Measurements from ENCODE around the gene GLDN. TPM values are rescaled to one million over a fixed set of nuclear protein-coding genes. Genes with fewer than 3 reads are reported as not detected.

The GLDN gene
- total RNA-seq, 4 donors from 2014 or later = 0.48 to 3.7 (median 2.6) TPM; not detected in 1

- Histone ChIP-seq H3K4me3 (no peak overlapping the region), H3K4me1 (no peaks in the 10 kb centered on the region), H3K27me3 (no peaks in the 10 kb centered on the region), H3K27ac (no peak overlapping the region), H3K36me3 (no peaks in the 10 kb centered on the region), H3K9me3 (no peaks in the 10 kb centered on the region)
- in situ Hi-C loops (cut with MboI; ENCODE audit: low pct_ligation_motif_present in 1 of 4, low pct_unique_long_range_greater_than_20kb in 1 of 4, low sequenced_read_pairs in 3 of 4) = no loop called here
- intact Hi-C loops (cut with DNase I; ENCODE audit: low total_unique reads) = no loop called here
- WGBS, 2 donors (ENCODE audit: low coverage in 1 of 2) = 72 to 81% methylated on average over 4 to 10 of the region's 10 CpGs
- TF ChIP-seq POLR2A (IDR thresholded peaks at IDR 0.05) = no peak
- TF ChIP-seq POLR2AphosphoS5 (IDR thresholded peaks at IDR 0.05) = no peak
- no peak for TF ChIP-seq EP300 (IDR thresholded peaks at IDR 0.05; ENCODE audit: low read depth)
- DNase-seq = no peak
Observed at GRCh38 chr15:51314391-51315337, 26.8 kb upstream of the GLDN start.

GRCh38 chr15:51315726-51316125 is 25.7 kb upstream of the GLDN start:
- H3K27me3 ChIP-seq = no peaks in the 10 kb centered on the region
- TF ChIP-seq POLR2AphosphoS5 (IDR thresholded peaks at IDR 0.05) (no peak), POLR2A (IDR thresholded peaks at IDR 0.05) (no peak), EP300 (IDR thresholded peaks at IDR 0.05; ENCODE audit: low read depth) (no peak)
- TF ChIP-seq, protein P1, sequence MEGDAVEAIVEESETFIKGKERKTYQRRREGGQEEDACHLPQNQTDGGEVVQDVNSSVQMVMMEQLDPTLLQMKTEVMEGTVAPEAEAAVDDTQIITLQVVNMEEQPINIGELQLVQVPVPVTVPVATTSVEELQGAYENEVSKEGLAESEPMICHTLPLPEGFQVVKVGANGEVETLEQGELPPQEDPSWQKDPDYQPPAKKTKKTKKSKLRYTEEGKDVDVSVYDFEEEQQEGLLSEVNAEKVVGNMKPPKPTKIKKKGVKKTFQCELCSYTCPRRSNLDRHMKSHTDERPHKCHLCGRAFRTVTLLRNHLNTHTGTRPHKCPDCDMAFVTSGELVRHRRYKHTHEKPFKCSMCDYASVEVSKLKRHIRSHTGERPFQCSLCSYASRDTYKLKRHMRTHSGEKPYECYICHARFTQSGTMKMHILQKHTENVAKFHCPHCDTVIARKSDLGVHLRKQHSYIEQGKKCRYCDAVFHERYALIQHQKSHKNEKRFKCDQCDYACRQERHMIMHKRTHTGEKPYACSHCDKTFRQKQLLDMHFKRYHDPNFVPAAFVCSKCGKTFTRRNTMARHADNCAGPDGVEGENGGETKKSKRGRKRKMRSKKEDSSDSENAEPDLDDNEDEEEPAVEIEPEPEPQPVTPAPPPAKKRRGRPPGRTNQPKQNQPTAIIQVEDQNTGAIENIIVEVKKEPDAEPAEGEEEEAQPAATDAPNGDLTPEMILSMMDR (IDR thresholded peaks at IDR 0.05) = no peak
- 89% methylated on average over 4 to 7 of the region's 7 CpGs for WGBS, 2 donors (ENCODE audit: low coverage in 1 of 2)
- no peak overlapping the region for H3K4me3 ChIP-seq
- H3K4me1 ChIP-seq = no peaks in the 10 kb centered on the region
- intact Hi-C loops (cut with DNase I; ENCODE audit: low total_unique reads) = no loop called here
- no peaks in the 10 kb centered on the region for H3K36me3 ChIP-seq
- DNase-seq = no peak
- no peaks in the 10 kb centered on the region for H3K9me3 ChIP-seq
- H3K27ac ChIP-seq = no peak overlapping the region
- in situ Hi-C loops (cut with MboI; ENCODE audit: low pct_ligation_motif_present in 1 of 4, low pct_unique_long_range_greater_than_20kb in 1 of 4, low sequenced_read_pairs in 3 of 4) = no loop called here

DNA sequence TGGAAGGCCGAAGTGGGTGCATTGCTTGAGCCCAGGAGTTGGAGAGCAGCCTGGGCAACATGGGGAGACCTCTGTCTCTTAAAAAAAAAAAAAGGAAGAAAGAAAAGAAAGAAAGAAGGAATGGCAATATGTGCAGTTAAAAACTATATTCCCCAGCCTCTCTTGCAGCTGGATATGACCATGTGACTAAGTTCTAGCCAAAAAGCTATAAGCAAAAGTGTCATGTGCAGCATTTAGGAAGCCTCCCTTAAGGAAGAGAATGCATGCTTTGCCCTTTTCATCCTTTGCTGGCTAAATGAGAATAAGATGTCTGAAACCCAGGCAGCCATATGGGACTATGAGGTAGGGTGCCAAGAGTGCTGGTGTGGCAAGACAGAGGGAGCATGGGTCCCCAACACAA is 24.8 kb upstream of the GLDN start:
- H3K9me3 ChIP-seq = no peaks in the 10 kb centered on the region
- no peaks in the 10 kb centered on the region for H3K27me3 ChIP-seq
- TF ChIP-seq, protein P1 (IDR thresholded peaks at IDR 0.05) = no peak
- no peak for TF ChIP-seq POLR2A (IDR thresholded peaks at IDR 0.05)
- intact Hi-C loops (cut with DNase I; ENCODE audit: low total_unique reads) (no loop called here), in situ Hi-C loops (cut with MboI; ENCODE audit: low pct_ligation_motif_present in 1 of 4, low pct_unique_long_range_greater_than_20kb in 1 of 4, low sequenced_read_pairs in 3 of 4) (no loop called here)
- no peak overlapping the region for H3K27ac ChIP-seq
- no peak overlapping the region for H3K4me3 ChIP-seq
- no peak for DNase-seq
- WGBS, 2 donors (ENCODE audit: low coverage in 1 of 2) = 76 to 88% methylated on average over 1 of the region's 1 CpG
- no peaks in the 10 kb centered on the region for H3K36me3 ChIP-seq
- H3K4me1 ChIP-seq = no peaks in the 10 kb centered on the region

DNA sequence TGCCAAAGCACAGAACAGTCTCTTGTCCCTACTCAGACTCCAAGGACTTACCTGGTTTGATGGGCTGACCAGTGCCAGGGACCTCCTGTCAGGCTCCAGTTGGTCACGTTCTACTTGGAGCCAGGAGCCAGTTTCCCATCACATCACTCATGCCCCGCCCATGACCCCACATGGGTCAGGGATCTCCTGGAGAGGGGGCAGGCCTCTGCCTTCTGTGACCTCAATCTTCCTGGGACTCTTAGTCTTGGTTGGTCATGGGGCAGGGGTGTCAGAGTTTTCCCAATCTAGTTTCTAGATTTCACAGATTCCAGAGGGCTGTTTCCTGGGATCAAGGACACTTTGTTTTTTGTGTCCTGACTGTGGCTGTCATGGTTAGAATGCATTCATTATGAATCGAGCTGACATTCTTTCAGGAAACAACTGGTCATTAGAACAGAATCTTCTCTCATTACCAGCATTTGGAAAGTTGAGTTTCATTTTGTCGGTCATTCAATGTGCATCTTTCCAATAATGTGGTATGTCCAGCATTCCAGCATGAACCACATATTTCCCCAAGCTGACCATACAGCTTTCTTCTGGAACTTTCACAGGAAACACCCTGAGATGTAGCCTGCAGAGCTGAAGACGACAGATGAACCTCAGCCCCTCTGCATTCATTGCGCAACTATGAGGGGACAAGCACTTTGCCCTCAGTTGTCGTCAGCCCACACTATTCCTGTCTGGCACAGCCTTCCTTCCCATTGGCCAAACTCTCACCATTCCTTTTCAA is 22.9 kb upstream of the GLDN start:
- in situ Hi-C loops (cut with MboI; ENCODE audit: low pct_ligation_motif_present in 1 of 4, low pct_unique_long_range_greater_than_20kb in 1 of 4, low sequenced_read_pairs in 3 of 4) (no loop called here), intact Hi-C loops (cut with DNase I; ENCODE audit: low total_unique reads) (no loop called here)
- no peak for DNase-seq
- Histone ChIP-seq H3K9me3 (no peaks in the 10 kb centered on the region), H3K27me3 (no peaks in the 10 kb centered on the region), H3K4me3 (no peak overlapping the region), H3K27ac (no peak overlapping the region), H3K4me1 (no peaks in the 10 kb centered on the region), H3K36me3 (no peaks in the 10 kb centered on the region)
- WGBS, 2 donors (ENCODE audit: low coverage in 1 of 2) = 55 to 74% methylated on average over 3 to 7 of the region's 7 CpGs
- TF ChIP-seq EP300 (IDR thresholded peaks at IDR 0.05; ENCODE audit: low read depth) = no peak
- no peak for TF ChIP-seq POLR2A (IDR thresholded peaks at IDR 0.05)
- TF ChIP-seq, protein P1 (IDR thresholded peaks at IDR 0.05) = no peak
- TF ChIP-seq POLR2AphosphoS5 (IDR thresholded peaks at IDR 0.05) = no peak

Measured in transverse colon (tissue), 4 donors.